Peyer's patch (tissue), 4 donors: ENCODE measurements around the gene TMEM91.

ENCODE experiments used
- CTCF ChIP-seq, 6 experiments: fragments of 450-650 bp in 4 of 6; fragments of 200-600 bp in 2 of 6; sonication (generic) in 1 of 6; IDR thresholded peaks; one replicate each; pipeline ENCODE4 v1.5.1; 2017 to 2019; ENCODE audit warnings: antibody characterized with exemption in 6 of 6, mild to moderate bottlenecking in 3 of 6, moderate library complexity in 1 of 6
- POLR2A ChIP-seq, 2 donors: fragments of 450-650 bp; IDR thresholded peaks; one replicate each; pipeline ENCODE4 v1.5.1; 2017; ENCODE audit warnings: antibody characterized with exemption in 2 of 2, mild to moderate bottlenecking in 2 of 2, moderate library complexity in 2 of 2

DNA sequence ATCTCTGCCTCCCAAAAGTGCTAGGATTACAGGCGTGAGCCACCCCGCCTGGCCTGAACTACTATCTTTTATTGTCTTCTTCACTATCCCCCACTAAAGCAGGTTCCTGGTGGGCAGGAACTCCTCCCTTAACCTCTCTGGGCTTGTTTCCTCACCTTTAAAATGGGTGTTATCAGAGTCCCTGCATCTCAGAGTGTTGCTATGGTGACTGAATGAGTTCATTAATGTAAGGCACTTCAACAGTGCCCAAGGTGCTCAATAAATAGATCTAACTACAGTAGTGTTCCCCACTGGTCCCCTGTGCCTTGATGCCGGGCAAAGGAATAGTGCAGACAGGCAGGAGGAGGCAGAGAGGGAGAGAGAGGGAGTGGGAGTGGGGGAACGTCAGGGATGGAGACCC, 45.9 kb upstream of the TMEM91 start:
- no peak for TF ChIP-seq CTCF (IDR thresholded peaks at IDR 0.05)
- TF ChIP-seq POLR2A (IDR thresholded peaks at IDR 0.05), result no peak
